HEK293 (cell line): Measurements from ENCODE around the gene UFD1.

Experiments
- CTCF ChIP-seq: fragments of 450-650 bp; formaldehyde crosslinking; IDR thresholded peaks from 2 replicates; pipeline ENCODE4 v1.5.1; 2016; ENCODE audit warnings: missing biosample characterization, missing genetic modification characterization
- KLF16 ChIP-seq: fragments of 450-650 bp; formaldehyde crosslinking; IDR thresholded peaks from 2 replicates; pipeline ENCODE4 v1.5.1; 2017; ENCODE audit warnings: missing biosample characterization, missing genetic modification characterization
- ZNF335 ChIP-seq: fragments of 450-650 bp; formaldehyde crosslinking; conservative IDR thresholded peaks from 2 replicates; pipeline ENCODE4 v1.5.1; 2016; ENCODE audit warnings: missing biosample characterization, missing genetic modification characterization
- ZNF362 ChIP-seq: fragments of 450-650 bp; formaldehyde crosslinking; IDR thresholded peaks from 2 replicates; pipeline ENCODE4 v1.5.1; 2016; ENCODE audit warnings: missing biosample characterization, missing genetic modification characterization
- ZNF426 ChIP-seq: fragments of 450-650 bp; formaldehyde crosslinking; IDR thresholded peaks from 2 replicates; pipeline ENCODE4 v1.5.1; 2017; ENCODE audit warnings: missing biosample characterization, missing genetic modification characterization, mild to moderate bottlenecking, inconsistent platforms, moderate library complexity
- TF ChIP-seq, protein P1 (sequence below): fragments of 450-650 bp; formaldehyde crosslinking; optimal IDR thresholded peaks from 2 replicates; pipeline ENCODE3; 2016; ENCODE audit warnings: missing biosample characterization, mild to moderate bottlenecking, missing genetic modification characterization

GRCh38 chr22:19450363-19451175 is 28.4 kb downstream of the UFD1 start:
- TF ChIP-seq ZNF335 (tag by site-specific recombination) (no peak), KLF16 (tag by site-specific recombination) (no peak), CTCF (no peak), ZNF362 (no peak), ZNF426 (no peak)
- TF ChIP-seq, protein P1, sequence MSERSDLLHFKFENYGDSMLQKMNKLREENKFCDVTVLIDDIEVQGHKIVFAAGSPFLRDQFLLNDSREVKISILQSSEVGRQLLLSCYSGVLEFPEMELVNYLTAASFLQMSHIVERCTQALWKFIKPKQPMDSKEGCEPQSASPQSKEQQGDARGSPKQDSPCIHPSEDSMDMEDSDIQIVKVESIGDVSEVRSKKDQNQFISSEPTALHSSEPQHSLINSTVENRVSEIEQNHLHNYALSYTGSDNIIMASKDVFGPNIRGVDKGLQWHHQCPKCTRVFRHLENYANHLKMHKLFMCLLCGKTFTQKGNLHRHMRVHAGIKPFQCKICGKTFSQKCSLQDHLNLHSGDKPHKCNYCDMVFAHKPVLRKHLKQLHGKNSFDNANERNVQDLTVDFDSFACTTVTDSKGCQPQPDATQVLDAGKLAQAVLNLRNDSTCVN (tag by site-specific recombination) = no peak
